ENCODE measurements around the gene C7orf33. TPM values are rescaled to one million over a fixed set of nuclear protein-coding genes. Genes with fewer than 3 reads are reported as not detected.
"Not testable (repeated sequence)": the region's sequence is repeated elsewhere in the genome, so short reads cannot be mapped to it uniquely, and the experiment has no call there.

The C7orf33 gene
- total RNA-seq, 1 experiment from 2014 or later = not detected

- DNase-seq (ENCODE audit: low read depth, low spot score) (no peak), ATAC-seq (no peak)
- Histone ChIP-seq H3K9me3 (ENCODE audit: control insufficient read depth, insufficient read depth, low read depth, low read length) (no peaks in the 10 kb centered on the region), H3K36me3 (ENCODE audit: control insufficient read depth, insufficient read depth, low read length) (no peaks in the 10 kb centered on the region), H3K27ac (ENCODE audit: low read length) (no peak overlapping the region), H3K4me3 (ENCODE audit: low read depth in 2 of 2, low read length in 2 of 2) (no peak overlapping the region), H3K27me3 (ENCODE audit: control insufficient read depth, insufficient read depth, low read length) (no peaks in the 10 kb centered on the region), H3K4me1 (ENCODE audit: control insufficient read depth, insufficient read depth, low read length) (no peaks in the 10 kb centered on the region)
- intact Hi-C loops (cut with micrococcal nuclease; ENCODE audit: unreplicated experiment) (no loop called here), in situ Hi-C loops (cut with HindIII; ENCODE audit: low pct_unique_long_range_greater_than_20kb, low sequenced_read_pairs) (loop anchor here (10.0 kb wide), 1 partner anchor 54 kb away; no protein-coding TSS in a partner anchor)
- no peak for TF ChIP-seq CTCF (IDR thresholded peaks at IDR 0.05)
- BruUV-seq (replicated peaks) = no TSS peak
- POLR2A ChIA-PET = no interaction called here
- CTCF ChIA-PET = no interaction called here
Observed at GRCh38 chr7:148570510-148570909, 20.1 kb upstream of the C7orf33 start.

DNA sequence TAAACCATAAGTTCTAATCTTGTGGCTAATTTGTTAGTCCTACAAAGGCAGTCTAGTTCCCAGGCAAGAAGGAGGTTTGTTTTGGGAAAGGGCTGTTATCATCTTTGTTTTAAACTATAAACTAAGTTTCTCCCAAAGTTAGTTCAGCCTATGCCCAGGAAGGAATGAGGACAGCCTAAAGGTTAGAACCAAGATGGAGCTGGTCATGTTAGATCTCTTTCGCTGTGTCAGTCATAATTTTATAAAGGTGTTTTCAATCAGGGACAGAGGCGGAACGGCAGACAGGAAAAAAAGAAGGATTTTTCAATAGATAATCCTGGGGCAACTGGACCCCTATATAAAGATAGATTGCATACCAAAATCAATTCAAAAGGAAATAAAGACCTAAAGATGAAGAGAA is 19.6 kb upstream of the C7orf33 start:
- in situ Hi-C loops (cut with HindIII; ENCODE audit: low pct_unique_long_range_greater_than_20kb, low sequenced_read_pairs) = loop anchor here (10.0 kb wide), 1 partner anchor 54 kb away; no protein-coding TSS in a partner anchor
- H3K4me3 ChIP-seq (ENCODE audit: low read depth in 2 of 2, low read length in 2 of 2); intact Hi-C loops (cut with micrococcal nuclease; ENCODE audit: unreplicated experiment); H3K27me3 ChIP-seq (ENCODE audit: control insufficient read depth, insufficient read depth, low read length); H3K36me3 ChIP-seq (ENCODE audit: control insufficient read depth, insufficient read depth, low read length); H3K27ac ChIP-seq (ENCODE audit: low read length); POLR2A ChIA-PET; ATAC-seq; H3K9me3 ChIP-seq (ENCODE audit: control insufficient read depth, insufficient read depth, low read depth, low read length); H3K4me1 ChIP-seq (ENCODE audit: control insufficient read depth, insufficient read depth, low read length); BruUV-seq (replicated peaks); DNase-seq (ENCODE audit: low read depth, low spot score); CTCF ChIA-PET: not testable (repeated sequence)

DNA sequence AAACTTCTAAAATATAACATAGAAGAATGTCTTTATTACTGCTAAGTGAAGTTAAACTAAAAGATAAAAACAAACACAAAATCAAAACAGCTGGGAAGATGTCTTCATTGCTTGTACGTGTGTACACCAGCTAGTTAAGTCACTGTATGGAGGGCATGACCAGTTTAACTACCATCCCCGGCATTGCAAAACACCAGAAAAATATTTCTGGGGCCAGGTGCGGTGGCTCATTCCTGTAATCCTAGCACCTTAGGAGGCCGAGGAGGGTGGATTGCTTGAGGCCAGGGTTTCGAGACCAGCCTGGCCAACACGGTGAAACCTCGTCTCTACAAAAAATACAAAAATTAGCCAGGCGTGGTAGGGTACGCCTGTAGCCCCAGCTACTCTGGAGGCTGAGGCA is 19.2 kb upstream of the C7orf33 start:
- intact Hi-C loops (cut with micrococcal nuclease; ENCODE audit: unreplicated experiment) (no loop called here), in situ Hi-C loops (cut with HindIII; ENCODE audit: low pct_unique_long_range_greater_than_20kb, low sequenced_read_pairs) (loop anchor here (10.0 kb wide), 1 partner anchor 53 kb away; no protein-coding TSS in a partner anchor)
- H3K9me3 ChIP-seq (ENCODE audit: control insufficient read depth, insufficient read depth, low read depth, low read length) = no peaks in the 10 kb centered on the region
- POLR2A ChIA-PET = no interaction called here
- no peaks in the 10 kb centered on the region for H3K27me3 ChIP-seq (ENCODE audit: control insufficient read depth, insufficient read depth, low read length)
- BruUV-seq (replicated peaks) = no TSS peak
- TF ChIP-seq CTCF (IDR thresholded peaks at IDR 0.05) (no peak), POLR2AphosphoS5 (IDR thresholded peaks at IDR 0.05; ENCODE audit: low read depth, low read length) (no peak), REST (IDR thresholded peaks at IDR 0.05; ENCODE audit: insufficient read depth in 1 of 2, low read depth in 2 of 2, low read length in 1 of 2) (no peak), TCF7L2 (IDR thresholded peaks at IDR 0.05; ENCODE audit: low read depth, low read length) (no peak), SIN3A (IDR thresholded peaks at IDR 0.05; ENCODE audit: borderline replicate concordance, insufficient read depth, low read depth, low read length) (no peak)
- no peaks in the 10 kb centered on the region for H3K4me1 ChIP-seq (ENCODE audit: control insufficient read depth, insufficient read depth, low read length)
- ATAC-seq = no peak
- H3K27ac ChIP-seq (ENCODE audit: low read length) = no peak overlapping the region
- DNase-seq (ENCODE audit: low read depth, low spot score) = no peak
- no peak overlapping the region for H3K4me3 ChIP-seq (ENCODE audit: low read depth in 2 of 2, low read length in 2 of 2)
- H3K36me3 ChIP-seq (ENCODE audit: control insufficient read depth, insufficient read depth, low read length) = no peaks in the 10 kb centered on the region
- CTCF ChIA-PET = no interaction called here

All from Panc1 (cell line).